ENCODE data around the gene PKD1. TPM values are rescaled to one million over a fixed set of nuclear protein-coding genes. Genes with fewer than 3 reads are reported as not detected.
"Not testable (repeated sequence)": the region's sequence is repeated elsewhere in the genome, so short reads cannot be mapped to it uniquely, and the experiment has no call there.

Gene PKD1
- total RNA-seq, 2 experiments from 2014 or later = 56.7 to 59.4 TPM

- CTCF ChIA-PET; POLR2A ChIA-PET; H3K9me3 Mint-ChIP-seq; H3K4me3 Mint-ChIP-seq; intact Hi-C loops (cut with micrococcal nuclease); H3K27me3 Mint-ChIP-seq; H3K36me3 Mint-ChIP-seq; H3K27ac Mint-ChIP-seq; DNase-seq; H3K4me1 Mint-ChIP-seq (ENCODE audit: low read depth): not testable (repeated sequence)
Measured at GRCh38 chr16:2114885-2115590, 20.7 kb downstream of the PKD1 start.

- not testable (repeated sequence) for H3K4me1 Mint-ChIP-seq (ENCODE audit: low read depth); H3K27ac Mint-ChIP-seq
Measured at GRCh38 chr16:2114225-2114624, 21.5 kb downstream of the PKD1 start.

GRCh38 chr16:2112539-2113106, 23.1 kb downstream of the PKD1 start:
- H3K4me3 Mint-ChIP-seq; H3K36me3 Mint-ChIP-seq; CTCF ChIA-PET; H3K4me1 Mint-ChIP-seq (ENCODE audit: low read depth); H3K27ac Mint-ChIP-seq; DNase-seq; H3K9me3 Mint-ChIP-seq; POLR2A ChIA-PET; intact Hi-C loops (cut with micrococcal nuclease); H3K27me3 Mint-ChIP-seq: not testable (repeated sequence)

More at GRCh38 chr16:2114225-2114624, 21.5 kb downstream of the PKD1 start:
- H3K36me3 Mint-ChIP-seq; POLR2A ChIA-PET; H3K9me3 Mint-ChIP-seq; DNase-seq; intact Hi-C loops (cut with micrococcal nuclease); H3K27me3 Mint-ChIP-seq; H3K4me3 Mint-ChIP-seq; CTCF ChIA-PET: not testable (repeated sequence)

GRCh38 chr16:2111412-2112335, 24.0 kb downstream of the PKD1 start:
- H3K36me3 Mint-ChIP-seq; H3K4me1 Mint-ChIP-seq (ENCODE audit: low read depth); CTCF ChIA-PET: not testable (repeated sequence)

GRCh38 chr16:2111009-2111353, 24.7 kb downstream of the PKD1 start:
- H3K9me3 Mint-ChIP-seq; H3K27ac Mint-ChIP-seq; CTCF ChIA-PET; DNase-seq; H3K27me3 Mint-ChIP-seq; H3K36me3 Mint-ChIP-seq; H3K4me1 Mint-ChIP-seq (ENCODE audit: low read depth); intact Hi-C loops (cut with micrococcal nuclease); POLR2A ChIA-PET; H3K4me3 Mint-ChIP-seq: not testable (repeated sequence)

More at GRCh38 chr16:2111412-2112335, 24.0 kb downstream of the PKD1 start:
- H3K9me3 Mint-ChIP-seq; H3K4me3 Mint-ChIP-seq; H3K27me3 Mint-ChIP-seq; POLR2A ChIA-PET; DNase-seq; intact Hi-C loops (cut with micrococcal nuclease); H3K27ac Mint-ChIP-seq: not testable (repeated sequence)

GRCh38 chr16:2110332-2111008, 25.2 kb downstream of the PKD1 start:
- H3K4me3 Mint-ChIP-seq; POLR2A ChIA-PET; H3K27ac Mint-ChIP-seq; H3K36me3 Mint-ChIP-seq; DNase-seq; CTCF ChIA-PET; H3K27me3 Mint-ChIP-seq; H3K9me3 Mint-ChIP-seq; intact Hi-C loops (cut with micrococcal nuclease); H3K4me1 Mint-ChIP-seq (ENCODE audit: low read depth): not testable (repeated sequence)

- H3K9me3 Mint-ChIP-seq; H3K27ac Mint-ChIP-seq; H3K4me1 Mint-ChIP-seq (ENCODE audit: low read depth); POLR2A ChIA-PET; H3K4me3 Mint-ChIP-seq; H3K36me3 Mint-ChIP-seq; DNase-seq; CTCF ChIA-PET; H3K27me3 Mint-ChIP-seq; intact Hi-C loops (cut with micrococcal nuclease): not testable (repeated sequence)
Measured at GRCh38 chr16:2109872-2110271, 25.8 kb downstream of the PKD1 start.

- CTCF ChIA-PET; H3K4me1 Mint-ChIP-seq (ENCODE audit: low read depth); H3K4me3 Mint-ChIP-seq; DNase-seq; H3K9me3 Mint-ChIP-seq; H3K27ac Mint-ChIP-seq; intact Hi-C loops (cut with micrococcal nuclease); H3K27me3 Mint-ChIP-seq; H3K36me3 Mint-ChIP-seq; POLR2A ChIA-PET: not testable (repeated sequence)
Measured at GRCh38 chr16:2109271-2109580, 26.5 kb downstream of the PKD1 start.

- H3K4me3 Mint-ChIP-seq; intact Hi-C loops (cut with micrococcal nuclease); H3K9me3 Mint-ChIP-seq; H3K36me3 Mint-ChIP-seq; DNase-seq; H3K27me3 Mint-ChIP-seq; POLR2A ChIA-PET; H3K27ac Mint-ChIP-seq; H3K4me1 Mint-ChIP-seq (ENCODE audit: low read depth); CTCF ChIA-PET: not testable (repeated sequence)
Measured at GRCh38 chr16:2108446-2109270, 27.0 kb downstream of the PKD1 start.

GRCh38 chr16:2107791-2108125, 27.9 kb downstream of the PKD1 start:
- H3K27ac Mint-ChIP-seq; H3K4me1 Mint-ChIP-seq (ENCODE audit: low read depth); H3K27me3 Mint-ChIP-seq; DNase-seq; H3K36me3 Mint-ChIP-seq; H3K4me3 Mint-ChIP-seq; POLR2A ChIA-PET; CTCF ChIA-PET; intact Hi-C loops (cut with micrococcal nuclease); H3K9me3 Mint-ChIP-seq: not testable (repeated sequence)

GRCh38 chr16:2107121-2107790, 28.4 kb downstream of the PKD1 start:
- H3K36me3 Mint-ChIP-seq; H3K27ac Mint-ChIP-seq; POLR2A ChIA-PET; H3K9me3 Mint-ChIP-seq; H3K4me1 Mint-ChIP-seq (ENCODE audit: low read depth); H3K27me3 Mint-ChIP-seq; DNase-seq; intact Hi-C loops (cut with micrococcal nuclease); H3K4me3 Mint-ChIP-seq; CTCF ChIA-PET: not testable (repeated sequence)

- H3K27me3 Mint-ChIP-seq; H3K9me3 Mint-ChIP-seq; H3K27ac Mint-ChIP-seq; CTCF ChIA-PET; POLR2A ChIA-PET; H3K4me3 Mint-ChIP-seq; H3K4me1 Mint-ChIP-seq (ENCODE audit: low read depth); DNase-seq; H3K36me3 Mint-ChIP-seq; intact Hi-C loops (cut with micrococcal nuclease): not testable (repeated sequence)
Measured at GRCh38 chr16:2106211-2106610, 29.5 kb downstream of the PKD1 start.

Measured in activated CD4-positive, alpha-beta memory T cell treated with anti-CD3 and anti-CD28 coated beads for 36 hours (primary cell).